ENCODE data around the gene TMEM223.

TMEM223 gene

GRCh38 chr11:62786318-62787004 is 5.3 kb downstream of the TMEM223 start:
- WGBS = 3% methylated on average over 43 of the region's 51 CpGs
- Histone ChIP-seq H2BK5ac (ENCODE audit: low read depth, low read length, poor library complexity, severe bottlenecking) (peak overlapping the region; percentile 40), H4K8ac (ENCODE audit: low read length) (peak overlapping the region; percentile 59)

GRCh38 chr11:62782753-62783152 is 9.1 kb downstream of the TMEM223 start:
- 94% methylated on average over 6 of the region's 7 CpGs for WGBS
- no peaks in the 10 kb centered on the region for H3K9me3 ChIP-seq (ENCODE audit: control insufficient read depth, low read length)
- H4K8ac ChIP-seq (ENCODE audit: low read length) = no peak overlapping the region
- DNase-seq = no peak
- H3K4ac ChIP-seq (ENCODE audit: low read depth in 1 of 2, low read length in 2 of 2) = no peak overlapping the region
- H3K4me1 ChIP-seq (ENCODE audit: control insufficient read depth, insufficient read depth, low read depth, low read length) = peaks cover 4% of the 10 kb centered on the region
- no peak overlapping the region for H3K14ac ChIP-seq (ENCODE audit: low read length in 2 of 2)
- H3K4me3 ChIP-seq (ENCODE audit: insufficient read depth in 1 of 2, low read depth in 1 of 2, low read length in 2 of 2) = no peak overlapping the region
- H3K79me1 ChIP-seq (replicated peaks; ENCODE audit: low read length, poor library complexity, severe bottlenecking) = peaks cover 15% of the 10 kb centered on the region
- H3K18ac ChIP-seq (ENCODE audit: low read depth in 1 of 2, low read length in 2 of 2) = no peak overlapping the region
- H3K27me3 ChIP-seq (ENCODE audit: control insufficient read depth in 1 of 2, insufficient read depth in 1 of 2, low read length in 2 of 2) = no peaks in the 10 kb centered on the region
- no peak overlapping the region for H2BK120ac ChIP-seq (ENCODE audit: low read depth, low read length)
- H3K9ac ChIP-seq (ENCODE audit: low read length) = no peak overlapping the region
- H4K91ac ChIP-seq (ENCODE audit: low read length) = no peak overlapping the region
- H2BK15ac ChIP-seq (ENCODE audit: low read depth, poor library complexity, severe bottlenecking) = no peak overlapping the region
- H2BK5ac ChIP-seq (ENCODE audit: low read depth, low read length, poor library complexity, severe bottlenecking) = no peak overlapping the region
- no peak overlapping the region for H3K23ac ChIP-seq (ENCODE audit: low read length in 2 of 2)
- no peak overlapping the region for H3K4me2 ChIP-seq (ENCODE audit: low read length, poor library complexity, severe bottlenecking)
- H3K27ac ChIP-seq (ENCODE audit: low read length, poor library complexity, severe bottlenecking) = no peak overlapping the region
- H3K36me3 ChIP-seq (ENCODE audit: control insufficient read depth in 1 of 2, insufficient read depth in 2 of 2, low read depth in 1 of 2, low read length in 2 of 2) = peaks cover 34 to 45% of the 10 kb centered on the region in 2 experiments
- H2AFZ ChIP-seq (ENCODE audit: low read depth, low read length) = no peak overlapping the region
- H2BK12ac ChIP-seq (ENCODE audit: low read length in 2 of 2) = no peak overlapping the region
- H2AK5ac ChIP-seq (ENCODE audit: low read length, severe bottlenecking) = no peak overlapping the region

More at GRCh38 chr11:62786318-62787004, 5.3 kb downstream of the TMEM223 start:
- H3K27me3 ChIP-seq (ENCODE audit: control insufficient read depth in 1 of 2, insufficient read depth in 1 of 2, low read length in 2 of 2) = no peaks in the 10 kb centered on the region
- DNase-seq = peak; percentile 88
- H3K4me3 ChIP-seq (ENCODE audit: insufficient read depth in 1 of 2, low read depth in 1 of 2, low read length in 2 of 2) = peak overlapping the region; percentile 90 to 92
- H2BK15ac ChIP-seq (ENCODE audit: low read depth, poor library complexity, severe bottlenecking) = peak overlapping the region; percentile 89
- H3K9me3 ChIP-seq (ENCODE audit: control insufficient read depth, low read length) = no peaks in the 10 kb centered on the region
- peak overlapping the region; percentile 83 for H2AFZ ChIP-seq (ENCODE audit: low read depth, low read length)
- peak overlapping the region; percentile 91 for H3K9ac ChIP-seq (ENCODE audit: low read length)
- peak overlapping the region; percentile 52 for H3K27ac ChIP-seq (ENCODE audit: low read length, poor library complexity, severe bottlenecking)
- no peak overlapping the region for H2AK5ac ChIP-seq (ENCODE audit: low read length, severe bottlenecking)
- peak overlapping the region in 1 of 2 experiments; percentile 69 for H3K4ac ChIP-seq (ENCODE audit: low read depth in 1 of 2, low read length in 2 of 2)
- H3K18ac ChIP-seq (ENCODE audit: low read depth in 1 of 2, low read length in 2 of 2) = peak overlapping the region; percentile 75 to 86
- peaks cover 10% of the 10 kb centered on the region for H3K79me1 ChIP-seq (replicated peaks; ENCODE audit: low read length, poor library complexity, severe bottlenecking)
- no peak overlapping the region for H3K14ac ChIP-seq (ENCODE audit: low read length in 2 of 2)
- peak overlapping the region; percentile 55 for H2BK120ac ChIP-seq (ENCODE audit: low read depth, low read length)
- H3K4me2 ChIP-seq (ENCODE audit: low read length, poor library complexity, severe bottlenecking) = peak overlapping the region; percentile 99
- no peak overlapping the region for H2BK12ac ChIP-seq (ENCODE audit: low read length in 2 of 2)
- peak overlapping the region; percentile 31 for H4K91ac ChIP-seq (ENCODE audit: low read length)
- H3K36me3 ChIP-seq (ENCODE audit: control insufficient read depth in 1 of 2, insufficient read depth in 2 of 2, low read depth in 1 of 2, low read length in 2 of 2) = peaks cover 38 to 48% of the 10 kb centered on the region in 2 experiments
- peaks cover 16% of the 10 kb centered on the region for H3K4me1 ChIP-seq (ENCODE audit: control insufficient read depth, insufficient read depth, low read depth, low read length)
- no peak overlapping the region for H3K23ac ChIP-seq (ENCODE audit: low read length in 2 of 2)

DNA sequence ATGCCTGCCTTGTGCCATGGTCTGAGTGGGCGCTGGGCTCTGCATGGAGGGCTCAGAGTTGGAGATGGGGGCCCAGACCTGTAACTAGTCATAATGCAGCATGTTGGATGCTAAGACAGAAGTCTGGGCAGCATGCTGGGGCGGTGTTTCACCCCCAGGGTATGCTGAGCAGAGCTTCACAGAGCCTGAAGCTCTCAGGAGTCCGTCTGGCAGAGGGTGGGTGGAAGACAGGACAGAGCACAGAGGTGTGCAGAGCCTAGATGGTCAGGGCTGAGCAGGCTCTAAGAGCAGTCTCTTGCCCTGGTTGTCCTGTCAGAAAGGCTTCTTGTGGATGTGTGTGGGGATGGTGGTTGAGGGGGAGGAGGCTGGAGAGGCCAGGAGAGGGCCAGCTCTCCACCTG is 13.4 kb downstream of the TMEM223 start:
- H3K27ac ChIP-seq (ENCODE audit: low read length, poor library complexity, severe bottlenecking) = no peak overlapping the region
- no peaks in the 10 kb centered on the region for H3K9me3 ChIP-seq (ENCODE audit: control insufficient read depth, low read length)
- no peak overlapping the region for H3K4ac ChIP-seq (ENCODE audit: low read depth in 1 of 2, low read length in 2 of 2)
- H3K14ac ChIP-seq (ENCODE audit: low read length in 2 of 2) = no peak overlapping the region
- no peak overlapping the region for H3K23ac ChIP-seq (ENCODE audit: low read length in 2 of 2)
- no peak overlapping the region for H2BK15ac ChIP-seq (ENCODE audit: low read depth, poor library complexity, severe bottlenecking)
- no peak overlapping the region for H4K8ac ChIP-seq (ENCODE audit: low read length)
- H2BK120ac ChIP-seq (ENCODE audit: low read depth, low read length) = no peak overlapping the region
- no peak overlapping the region for H2AK5ac ChIP-seq (ENCODE audit: low read length, severe bottlenecking)
- H3K79me1 ChIP-seq (replicated peaks; ENCODE audit: low read length, poor library complexity, severe bottlenecking) = peaks cover 32% of the 10 kb centered on the region
- H2BK12ac ChIP-seq (ENCODE audit: low read length in 2 of 2) = no peak overlapping the region
- 94% methylated on average over 3 of the region's 3 CpGs for WGBS
- H4K91ac ChIP-seq (ENCODE audit: low read length) = no peak overlapping the region
- H2BK5ac ChIP-seq (ENCODE audit: low read depth, low read length, poor library complexity, severe bottlenecking) = no peak overlapping the region
- H3K9ac ChIP-seq (ENCODE audit: low read length) = no peak overlapping the region
- H3K4me3 ChIP-seq (ENCODE audit: insufficient read depth in 1 of 2, low read depth in 1 of 2, low read length in 2 of 2) = no peak overlapping the region
- no peak overlapping the region for H3K18ac ChIP-seq (ENCODE audit: low read depth in 1 of 2, low read length in 2 of 2)
- no peaks in the 10 kb centered on the region for H3K27me3 ChIP-seq (ENCODE audit: control insufficient read depth in 1 of 2, insufficient read depth in 1 of 2, low read length in 2 of 2)
- H3K4me2 ChIP-seq (ENCODE audit: low read length, poor library complexity, severe bottlenecking) = no peak overlapping the region
- peaks cover 55 to 67% of the 10 kb centered on the region in 2 experiments for H3K36me3 ChIP-seq (ENCODE audit: control insufficient read depth in 1 of 2, insufficient read depth in 2 of 2, low read depth in 1 of 2, low read length in 2 of 2)
- H3K4me1 ChIP-seq (ENCODE audit: control insufficient read depth, insufficient read depth, low read depth, low read length) = no peaks in the 10 kb centered on the region
- no peak overlapping the region for H2AFZ ChIP-seq (ENCODE audit: low read depth, low read length)
- DNase-seq = no peak

DNA sequence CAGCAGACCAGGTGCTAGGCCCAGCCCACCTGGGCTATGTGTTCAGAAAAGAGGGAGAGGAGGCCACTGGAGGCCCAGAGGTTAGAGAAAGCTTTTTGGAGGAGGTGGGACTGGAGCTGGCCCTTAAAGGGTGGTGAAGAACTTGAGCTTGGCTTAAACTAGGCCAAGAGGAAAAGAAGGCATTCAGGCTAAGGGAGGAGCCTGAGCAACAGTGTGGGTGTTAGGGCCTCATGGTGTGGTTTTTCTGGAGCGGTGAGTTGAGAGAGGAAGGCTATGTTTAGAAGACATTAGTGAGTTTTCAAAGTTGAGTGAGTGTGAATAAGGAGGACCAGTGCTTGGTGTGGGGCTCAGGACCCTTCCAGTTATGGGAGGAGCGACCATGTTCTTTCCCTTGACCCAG is 14.4 kb downstream of the TMEM223 start:
- 95% methylated on average over 2 of the region's 2 CpGs for WGBS
- Histone ChIP-seq H2BK120ac (ENCODE audit: low read depth, low read length) (no peak overlapping the region), H4K8ac (ENCODE audit: low read length) (no peak overlapping the region), H4K91ac (ENCODE audit: low read length) (no peak overlapping the region), H2AK5ac (ENCODE audit: low read length, severe bottlenecking) (no peak overlapping the region), H3K79me1 (replicated peaks; ENCODE audit: low read length, poor library complexity, severe bottlenecking) (peaks cover 30% of the 10 kb centered on the region), H3K9me3 (ENCODE audit: control insufficient read depth, low read length) (no peaks in the 10 kb centered on the region), H3K23ac (ENCODE audit: low read length in 2 of 2) (no peak overlapping the region), H3K18ac (ENCODE audit: low read depth in 1 of 2, low read length in 2 of 2) (no peak overlapping the region), H3K36me3 (ENCODE audit: control insufficient read depth in 1 of 2, insufficient read depth in 2 of 2, low read depth in 1 of 2, low read length in 2 of 2) (peaks cover 51 to 60% of the 10 kb centered on the region in 2 experiments), H2AFZ (ENCODE audit: low read depth, low read length) (no peak overlapping the region), H2BK5ac (ENCODE audit: low read depth, low read length, poor library complexity, severe bottlenecking) (no peak overlapping the region), H2BK12ac (ENCODE audit: low read length in 2 of 2) (no peak overlapping the region), H3K4me3 (ENCODE audit: insufficient read depth in 1 of 2, low read depth in 1 of 2, low read length in 2 of 2) (no peak overlapping the region), H3K9ac (ENCODE audit: low read length) (no peak overlapping the region), H2BK15ac (ENCODE audit: low read depth, poor library complexity, severe bottlenecking) (no peak overlapping the region), H3K4ac (ENCODE audit: low read depth in 1 of 2, low read length in 2 of 2) (no peak overlapping the region), H3K4me2 (ENCODE audit: low read length, poor library complexity, severe bottlenecking) (no peak overlapping the region), H3K4me1 (ENCODE audit: control insufficient read depth, insufficient read depth, low read depth, low read length) (no peaks in the 10 kb centered on the region), H3K14ac (ENCODE audit: low read length in 2 of 2) (no peak overlapping the region), H3K27ac (ENCODE audit: low read length, poor library complexity, severe bottlenecking) (no peak overlapping the region), H3K27me3 (ENCODE audit: control insufficient read depth in 1 of 2, insufficient read depth in 1 of 2, low read length in 2 of 2) (no peaks in the 10 kb centered on the region)
- DNase-seq = no peak
